IPS-20b (cell line): ENCODE data around the gene EEFSEC.

Source experiments
- H3K27ac ChIP-seq: one replicate; pipeline ENCODE4 v1.5.1; 2013; ENCODE audit warnings: low read length
- H3K27me3 ChIP-seq: 2 replicates; pipeline ENCODE4 v1.6.1; 2013; ENCODE audit warnings: mild to moderate bottlenecking, low read length, inconsistent platforms; ENCODE audit not compliant: insufficient read depth
- H3K36me3 ChIP-seq: 2 replicates; pipeline ENCODE4 v1.6.1; 2013; ENCODE audit warnings: low read depth, mild to moderate bottlenecking, inconsistent platforms, low read length, moderate library complexity; ENCODE audit not compliant: insufficient read depth
- H3K4me1 ChIP-seq: 2 replicates; pipeline ENCODE4 v1.6.1; 2013; ENCODE audit warnings: mild to moderate bottlenecking, control low read depth, inconsistent platforms, low read length, moderate library complexity; ENCODE audit not compliant: insufficient read depth
- H3K4me3 ChIP-seq: 2 replicates; pipeline ENCODE4 v1.5.1; 2013; ENCODE audit warnings: mild to moderate bottlenecking, low read length, inconsistent platforms
- H3K9ac ChIP-seq: 2 replicates; pipeline ENCODE4 v1.6.1; 2013; ENCODE audit warnings: low read depth, mild to moderate bottlenecking, inconsistent platforms, low read length, moderate library complexity
- H3K9me3 ChIP-seq: 2 replicates; pipeline ENCODE4 v1.6.1; 2013; ENCODE audit warnings: mild to moderate bottlenecking, low read depth, low read length, inconsistent platforms; ENCODE audit not compliant: insufficient read depth

Gene EEFSEC

GRCh38 chr3:128426128-128426921 lies 273.0 kb downstream of the EEFSEC start:
- Histone ChIP-seq H3K4me1 (no peaks in the 10 kb centered on the region), H3K27me3 (peaks cover 72% of the 10 kb centered on the region), H3K4me3 (peak overlapping the region; percentile 47; the same call in 1 of the 2 replicates), H3K36me3 (no peaks in the 10 kb centered on the region), H3K9me3 (no peaks in the 10 kb centered on the region), H3K9ac (no peak overlapping the region), H3K27ac (no peak overlapping the region)

DNA sequence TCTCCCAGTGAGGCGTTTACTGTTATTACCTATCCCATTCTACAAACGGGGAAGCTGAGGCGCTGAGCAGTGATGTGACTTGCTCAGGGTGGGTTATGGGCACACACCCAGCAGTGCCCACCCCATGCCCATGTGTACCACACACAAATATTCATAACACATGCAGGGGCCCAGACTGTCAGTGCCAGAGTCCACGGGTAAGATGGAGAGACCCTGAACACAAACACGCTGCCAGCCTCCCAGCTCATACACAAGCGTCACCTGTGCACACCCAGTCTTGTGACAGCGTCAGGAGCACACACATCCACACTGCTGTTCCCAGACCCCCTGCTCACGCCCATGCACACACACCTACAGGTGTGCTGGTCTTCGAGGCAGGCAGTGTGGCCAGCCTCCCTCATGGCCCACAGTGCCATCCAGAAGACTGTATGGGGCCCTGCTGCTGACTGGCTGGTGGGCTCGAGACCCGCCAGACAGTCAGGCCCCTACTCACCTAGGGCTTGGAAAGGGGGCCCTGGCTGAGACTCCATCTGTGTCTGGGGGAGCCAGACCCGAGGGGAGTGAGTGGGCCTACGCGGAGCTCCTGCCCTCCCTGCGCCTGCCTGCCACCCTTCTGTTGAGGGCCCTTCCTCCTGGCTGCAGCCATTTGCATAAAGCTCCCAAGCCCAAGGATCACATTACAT lies 274.0 kb downstream of the EEFSEC start:
- H3K9me3 ChIP-seq = no peaks in the 10 kb centered on the region
- H3K27ac ChIP-seq = no peak overlapping the region
- H3K27me3 ChIP-seq = peaks cover 82% of the 10 kb centered on the region
- H3K4me3 ChIP-seq = no peak overlapping the region
- no peak overlapping the region for H3K9ac ChIP-seq
- H3K36me3 ChIP-seq = no peaks in the 10 kb centered on the region
- H3K4me1 ChIP-seq = no peaks in the 10 kb centered on the region

GRCh38 chr3:128427872-128428822 lies 274.9 kb downstream of the EEFSEC start:
- H3K27me3 ChIP-seq = peaks cover 87% of the 10 kb centered on the region
- H3K36me3 ChIP-seq = no peaks in the 10 kb centered on the region
- H3K4me3 ChIP-seq = no peak overlapping the region
- no peaks in the 10 kb centered on the region for H3K9me3 ChIP-seq
- H3K4me1 ChIP-seq = no peaks in the 10 kb centered on the region; the same call in 1 of the 2 replicates
- H3K27ac ChIP-seq = no peak overlapping the region
- H3K9ac ChIP-seq = no peak overlapping the region

DNA sequence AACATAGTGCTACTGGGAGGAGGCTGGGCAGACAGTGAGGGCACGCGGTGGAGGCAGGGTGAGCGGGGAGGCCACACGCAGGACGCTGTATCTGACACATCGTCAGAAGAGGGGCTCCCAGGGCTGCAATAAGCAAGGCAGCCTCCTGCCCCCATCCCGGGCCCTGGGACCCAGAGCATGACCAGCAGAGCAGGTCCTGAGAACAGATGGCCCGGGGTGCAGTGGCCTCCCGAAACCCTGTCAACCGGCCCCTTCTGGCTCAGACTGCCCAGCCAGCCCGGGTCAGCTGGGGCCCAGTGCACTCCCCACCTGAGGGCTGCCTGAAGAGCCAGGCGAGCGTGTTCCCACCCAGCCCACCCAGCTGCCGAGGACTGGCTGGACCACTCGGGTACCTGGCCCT lies 276.0 kb downstream of the EEFSEC start:
- Histone ChIP-seq H3K4me1 (peaks cover 9% of the 10 kb centered on the region; the same call in 1 of the 2 replicates), H3K27ac (no peak overlapping the region), H3K9ac (no peak overlapping the region), H3K36me3 (no peaks in the 10 kb centered on the region), H3K4me3 (no peak overlapping the region), H3K27me3 (peaks cover 95% of the 10 kb centered on the region), H3K9me3 (no peaks in the 10 kb centered on the region)

- H3K27ac ChIP-seq = no peak overlapping the region
- H3K4me1 ChIP-seq = peaks cover 9% of the 10 kb centered on the region; the same call in 1 of the 2 replicates
- H3K9ac ChIP-seq = no peak overlapping the region
- no peaks in the 10 kb centered on the region for H3K9me3 ChIP-seq
- no peak overlapping the region for H3K4me3 ChIP-seq
- H3K36me3 ChIP-seq = no peaks in the 10 kb centered on the region
- H3K27me3 ChIP-seq = peaks cover 97% of the 10 kb centered on the region
Observed at GRCh38 chr3:128429751-128430150, 276.5 kb downstream of the EEFSEC start.

DNA sequence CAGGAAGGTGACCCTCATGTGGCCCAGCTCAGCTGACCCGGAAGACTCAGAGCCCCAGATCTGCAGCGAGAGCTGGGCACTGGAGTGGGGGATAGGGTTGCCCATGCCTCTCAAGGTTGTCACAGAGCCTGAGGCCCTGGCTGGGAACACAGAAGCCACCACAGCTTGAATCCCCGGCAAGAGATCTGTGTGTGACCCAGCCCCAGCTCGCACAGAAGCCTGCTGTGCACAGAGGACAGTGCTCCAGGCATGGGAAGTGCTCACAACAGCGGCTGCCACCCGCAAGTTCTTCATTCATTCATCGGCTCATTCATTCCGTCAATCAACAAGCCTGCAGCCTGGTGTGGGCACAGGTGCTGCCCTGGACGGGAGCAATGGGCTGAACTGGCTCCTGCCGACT lies 277.0 kb downstream of the EEFSEC start:
- peaks cover 9% of the 10 kb centered on the region; the same call in 1 of the 2 replicates for H3K4me1 ChIP-seq
- H3K9ac ChIP-seq = no peak overlapping the region
- H3K9me3 ChIP-seq = no peaks in the 10 kb centered on the region
- no peak overlapping the region for H3K27ac ChIP-seq
- no peak overlapping the region for H3K4me3 ChIP-seq
- H3K36me3 ChIP-seq = no peaks in the 10 kb centered on the region
- peaks cover 96% of the 10 kb centered on the region for H3K27me3 ChIP-seq

DNA sequence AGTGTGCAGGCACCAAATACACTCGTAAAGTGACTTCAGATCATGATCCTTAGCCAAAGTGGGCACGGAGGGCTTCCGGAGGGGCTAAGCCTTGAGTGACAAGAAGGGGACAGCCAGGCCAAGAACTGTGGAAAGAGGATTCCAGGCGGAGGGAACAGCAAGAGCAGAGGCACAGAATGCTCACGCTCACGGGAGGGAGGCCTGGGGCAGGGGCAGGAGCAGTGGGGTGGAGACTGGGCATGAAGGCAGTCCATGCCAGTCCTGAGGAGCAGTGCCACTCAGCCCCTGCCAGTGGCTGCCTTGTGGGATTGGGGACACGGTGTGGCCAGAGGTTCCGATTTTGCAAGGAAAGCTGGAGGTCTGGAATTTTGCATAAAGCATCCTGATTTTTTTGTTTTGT lies 277.4 kb downstream of the EEFSEC start:
- Histone ChIP-seq H3K9me3 (no peaks in the 10 kb centered on the region), H3K27me3 (peaks cover 96% of the 10 kb centered on the region), H3K4me3 (no peak overlapping the region), H3K9ac (no peak overlapping the region), H3K4me1 (peaks cover 9% of the 10 kb centered on the region), H3K27ac (no peak overlapping the region), H3K36me3 (no peaks in the 10 kb centered on the region)

- H3K9me3 ChIP-seq = no peaks in the 10 kb centered on the region
- H3K27ac ChIP-seq = no peak overlapping the region
- peak overlapping the region; percentile 72; the same call in 1 of the 2 replicates for H3K9ac ChIP-seq
- peak overlapping the region; percentile 65; the same call in 1 of the 2 replicates for H3K4me3 ChIP-seq
- peaks cover 9% of the 10 kb centered on the region for H3K4me1 ChIP-seq
- peaks cover 88% of the 10 kb centered on the region for H3K27me3 ChIP-seq
- no peaks in the 10 kb centered on the region for H3K36me3 ChIP-seq
Observed at GRCh38 chr3:128431803-128432300, 278.6 kb downstream of the EEFSEC start.

- H3K36me3 ChIP-seq = no peaks in the 10 kb centered on the region
- H3K27me3 ChIP-seq = peaks cover 82% of the 10 kb centered on the region
- peaks cover 9% of the 10 kb centered on the region for H3K4me1 ChIP-seq
- peak overlapping the region; percentile 65 for H3K4me3 ChIP-seq
- H3K9me3 ChIP-seq = no peaks in the 10 kb centered on the region
- H3K27ac ChIP-seq = no peak overlapping the region
- H3K9ac ChIP-seq = peak overlapping the region; percentile 72; the same call in 1 of the 2 replicates
Observed at GRCh38 chr3:128432301-128432970, 279.2 kb downstream of the EEFSEC start.

DNA sequence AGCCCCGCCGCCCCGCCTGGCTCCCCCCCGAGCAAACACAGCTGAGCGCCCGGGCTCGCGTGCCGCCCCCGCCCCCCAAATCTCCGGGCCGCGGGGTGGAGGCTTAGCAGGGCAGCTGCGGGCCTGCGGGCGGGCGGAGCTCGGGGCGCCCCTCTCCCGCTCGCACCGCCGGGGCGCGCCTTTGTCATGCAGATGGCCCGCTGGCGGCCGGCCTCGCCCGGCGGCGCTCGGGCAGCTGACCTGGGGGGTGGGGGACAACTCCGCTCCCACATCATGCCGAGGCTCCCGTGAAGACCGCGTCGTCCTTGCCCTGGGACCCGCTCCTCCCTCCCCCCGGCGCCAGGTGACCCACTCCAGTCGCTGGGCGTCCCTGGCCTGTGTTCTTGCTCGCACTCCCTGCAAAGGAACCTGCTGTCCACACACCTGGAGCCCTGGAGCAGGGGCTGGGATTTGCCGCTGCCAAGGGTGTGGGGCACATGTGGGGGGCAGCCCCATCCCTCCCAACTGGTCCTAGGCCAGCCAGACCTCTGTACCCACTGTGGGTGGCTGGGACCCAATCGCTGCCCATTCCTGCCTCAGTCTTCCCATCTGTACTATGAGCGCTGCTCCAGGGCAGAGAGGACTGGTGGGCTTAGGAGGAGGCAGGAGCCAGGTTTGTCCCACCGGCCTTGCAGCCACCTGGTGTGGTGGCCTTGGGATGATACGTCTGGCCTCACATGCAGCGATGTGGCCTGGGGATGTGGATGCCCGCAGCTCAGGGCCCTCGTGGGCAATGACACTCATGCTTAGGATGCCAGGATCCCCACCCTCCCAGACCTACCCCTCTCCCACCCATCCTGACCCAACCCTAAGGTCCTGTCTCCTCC lies 279.9 kb downstream of the EEFSEC start:
- peaks cover 75% of the 10 kb centered on the region for H3K27me3 ChIP-seq
- H3K4me1 ChIP-seq = peaks cover 9% of the 10 kb centered on the region
- H3K9ac ChIP-seq = no peak overlapping the region
- peak overlapping the region; percentile 65; the same call in 1 of the 2 replicates for H3K4me3 ChIP-seq
- H3K27ac ChIP-seq = no peak overlapping the region
- H3K9me3 ChIP-seq = no peaks in the 10 kb centered on the region
- H3K36me3 ChIP-seq = no peaks in the 10 kb centered on the region
